Cardiac septum (tissue), 1 donor: ENCODE measurements around the gene OR6C6. TPM values are rescaled to one million over a fixed set of nuclear protein-coding genes. Genes with fewer than 3 reads are reported as not detected.
"Not testable (repeated sequence)": the region's sequence is repeated elsewhere in the genome, so short reads cannot be mapped to it uniquely, and the experiment has no call there.

ENCODE experiments used
- DNase-seq: peaks from one replicate; pipeline ENCODE4 v3.0.0-alpha.2; 2020; ENCODE audit warnings: low spot score
- intact Hi-C: fragments of 100-400 bp; cut with DNase I; formaldehyde crosslinking; loops from one replicate; pipeline ENCODE4 v1.14.0; 2022
- long read RNA-seq: library from polyadenylated mRNA; unstranded; transcript quantifications from one replicate; pipeline ENCODE4 v2.0.0, GENCODE V29; 2021
- total RNA-seq: library from RNA; stranded (reverse); fragmentation: NEBNext Ultra II Directional; extraction: Animal tissue kit (Norgen Biotek cat#: 25700); gene quantifications from one replicate; pipeline ENCODE4 v1.2.1, GENCODE V29; 2021
- donor health status: DM: no; HTN: no; CAD: no.

OR6C6 gene
- not detected for total RNA-seq
- long read RNA-seq = 0 reads

- DNase-seq = no peak
These were observed at the start of gene OR6C6 for GRCh38 chr12:55296469-55296868. OR6C6 (minus strand) TSS chr12:55296569; CDS start chr12:55295232, 1,337 bp downstream.

GRCh38 chr12:55336002-55336401 is 39.6 kb upstream of the OR6C6 start:
- intact Hi-C loops = no loop called here
- no peak for DNase-seq

More at GRCh38 chr12:55296469-55296868, at the start of gene OR6C6:
- intact Hi-C loops = no loop called here

GRCh38 chr12:55330446-55330845 is 34.1 kb upstream of the OR6C6 start, which contains the start of gene OR6C3:
OR6C3 (plus strand) TSS chr12:55330746; CDS start chr12:55331701, 955 bp downstream.
- no peak for DNase-seq
- intact Hi-C loops = no loop called here

GRCh38 chr12:55325801-55326200 is 29.4 kb upstream of the OR6C6 start:
- intact Hi-C loops, DNase-seq: not testable (repeated sequence)

- intact Hi-C loops = no loop called here
- DNase-seq = no peak
These were observed 23.8 kb upstream of the OR6C6 start for GRCh38 chr12:55320201-55320600.

- intact Hi-C loops = no loop called here
- DNase-seq = no peak
These were observed 17.7 kb upstream of the OR6C6 start, which contains the start of gene OR6C1 for GRCh38 chr12:55314043-55314442. OR6C1 (plus strand) TSS chr12:55314343; CDS start chr12:55320600, 6,257 bp downstream.

- intact Hi-C loops = no loop called here
- no peak for DNase-seq
These were observed 6.4 kb downstream of the OR6C6 start for GRCh38 chr12:55289999-55290398.

- intact Hi-C loops = no loop called here
- DNase-seq = no peak
These were observed 15.4 kb downstream of the OR6C6 start for GRCh38 chr12:55280991-55281390.

- intact Hi-C loops = no loop called here
These were observed 38.1 kb downstream of the OR6C6 start for GRCh38 chr12:55258303-55258702.

GRCh38 chr12:55256831-55257230 is 39.5 kb downstream of the OR6C6 start:
- intact Hi-C loops = no loop called here

More at GRCh38 chr12:55258303-55258702, 38.1 kb downstream of the OR6C6 start:
- DNase-seq = no peak

GRCh38 chr12:55253281-55253680 is 43.1 kb downstream of the OR6C6 start:
- intact Hi-C loops = no loop called here
- DNase-seq = no peak

More at GRCh38 chr12:55256831-55257230, 39.5 kb downstream of the OR6C6 start:
- DNase-seq = no peak

GRCh38 chr12:55250944-55251343 is 45.4 kb downstream of the OR6C6 start:
- no peak for DNase-seq
- intact Hi-C loops = no loop called here

GRCh38 chr12:55246159-55246558 is 50.2 kb downstream of the OR6C6 start:
- DNase-seq = no peak

GRCh38 chr12:55244309-55244708 is 52.1 kb downstream of the OR6C6 start, which contains the start of gene OR6C74:
OR6C74 (plus strand) TSS chr12:55244609; CDS start chr12:55247288, 2,679 bp downstream.
- no peak for DNase-seq
- intact Hi-C loops = no loop called here

More at GRCh38 chr12:55246159-55246558, 50.2 kb downstream of the OR6C6 start:
- intact Hi-C loops = no loop called here

Other genes starting within 250 kb of the OR6C6 start
- not detected for gene OR9K2, start 170.2 kb downstream of the OR6C6 start, total RNA-seq
- not detected for gene OR10A7, start 75.5 kb downstream of the OR6C6 start, total RNA-seq
- not detected for gene OR6C74, start 52.0 kb downstream of the OR6C6 start, total RNA-seq
- not detected for gene OR6C1, start 17.8 kb upstream of the OR6C6 start, total RNA-seq
- not detected for gene OR6C3, start 34.2 kb upstream of the OR6C6 start, total RNA-seq
- not detected for gene OR6C75, start 66.4 kb upstream of the OR6C6 start, total RNA-seq
- gene OR6C65, start 104.0 kb upstream of the OR6C6 start, total RNA-seq = not detected
- not detected for gene OR6C76, start 129.7 kb upstream of the OR6C6 start, total RNA-seq
- gene OR6C2, start 147.5 kb upstream of the OR6C6 start, total RNA-seq = not detected
- gene OR6C70, start 173.6 kb upstream of the OR6C6 start, total RNA-seq = not detected
- gene OR6C68, start 195.8 kb upstream of the OR6C6 start, total RNA-seq = not detected